GM12878 (cell line): Measurements from ENCODE around the gene UBE2I. TPM values are rescaled to one million over a fixed set of nuclear protein-coding genes. Genes with fewer than 3 reads are reported as not detected.

ENCODE experiments used
- ATAC-seq: fragments of 200-7000 bp; cut with Tn5 transposase; 3 replicates; pipeline ENCODE4 v1.9.1; 2020; ENCODE audit warnings: mild to moderate bottlenecking, moderate library complexity
- BruUV-seq: library from RNA; stranded (reverse); fragments of 400-500 nt; replicated peaks from 2 replicates; lab custom pipeline; 2021; lab: Mats Ljungman, UMichigan
- CTCF ChIA-PET: fragments of 300-600 bp; sonication (Branson Sonifier 250); formaldehyde crosslinking; extraction: SDS; loops from one replicate; lab custom pipeline; 2021; ENCODE audit warnings: inconsistent platforms; lab: Yijun Ruan, JAX
- POLR2A ChIA-PET: fragments of 350-600 bp; formaldehyde crosslinking; extraction: SDS; loops from one replicate; lab custom pipeline; 2021; ENCODE audit warnings: inconsistent platforms; lab: Charles Lee
- RAD21 ChIA-PET: fragments of 300-600 bp; sonication (Branson Sonifier 250); formaldehyde crosslinking; loops from one replicate; lab custom pipeline; 2023; ENCODE audit warnings: antibody characterized with exemption; ENCODE audit not compliant: unreplicated experiment; lab: Charles Lee
- SMC1A ChIA-PET: fragments of 300-600 bp; sonication (Branson Sonifier 250); formaldehyde crosslinking; loops from one replicate; lab custom pipeline; 2023; ENCODE audit not compliant: unreplicated experiment, uncharacterized antibody; lab: Charles Lee
- DNase-seq: peaks from one replicate; pipeline ENCODE4 v3.0.0-alpha.2; 2011; ENCODE audit warnings: low read depth, low spot score
- FAIRE-seq: peaks from 3 replicates; lab custom pipeline; 2011; peaks lifted over from hg19 to GRCh38; lab: Jason Lieb, UNC
- H2AFZ ChIP-seq: 2 replicates; pipeline ENCODE4 v1.6.0; 2011; ENCODE audit warnings: low read depth, low read length, control low read depth; ENCODE audit not compliant: control insufficient read depth
- H3K27ac ChIP-seq: 2 replicates; pipeline ENCODE4 v1.5.1; 2011; ENCODE audit warnings: control low read depth; ENCODE audit not compliant: control insufficient read depth, insufficient read depth
- H3K27me3 ChIP-seq, 2 experiments: replicated peaks in 1 of 2; 2 replicates each; pipeline versions ENCODE4 v1.6.0 to v1.6.1; 2011; ENCODE audit warnings: low read length in 1 of 2; ENCODE audit not compliant: control insufficient read depth in 2 of 2, insufficient read depth in 2 of 2
- H3K36me3 ChIP-seq, 2 experiments: 2 replicates each; pipeline ENCODE4 v1.5.1; 2011; ENCODE audit warnings: low read length in 1 of 2; ENCODE audit not compliant: control insufficient read depth in 2 of 2, insufficient read depth in 2 of 2
- H3K4me1 ChIP-seq: 2 replicates; pipeline ENCODE4 v1.6.1; 2011; ENCODE audit warnings: mild to moderate bottlenecking, low read length, moderate library complexity, mixed read lengths; ENCODE audit not compliant: control insufficient read depth, insufficient read depth
- H3K4me2 ChIP-seq: 2 replicates; pipeline ENCODE4 v1.6.0; 2011; ENCODE audit warnings: control low read depth; ENCODE audit not compliant: control insufficient read depth, insufficient read depth
- H3K4me3 ChIP-seq: fragments of 200-600 bp; sonication (generic); 2 replicates; pipeline ENCODE4 v1.5.1; 2016
- H3K79me2 ChIP-seq: 2 replicates; pipeline ENCODE4 v1.6.0; 2011; ENCODE audit warnings: low read length; ENCODE audit not compliant: control insufficient read depth, insufficient read depth
- H3K9ac ChIP-seq: 2 replicates; pipeline ENCODE4 v1.8.0; 2011; ENCODE audit warnings: low read length, control low read depth, mixed read lengths; ENCODE audit not compliant: control insufficient read depth, insufficient read depth
- H3K9me3 ChIP-seq: replicated peaks from 3 replicates; pipeline ENCODE4 v1.5.1; 2011; ENCODE audit warnings: mild to moderate bottlenecking, low read length; ENCODE audit not compliant: control insufficient read depth, insufficient read depth
- H4K20me1 ChIP-seq: 2 replicates; pipeline ENCODE4 v1.6.0; 2011; ENCODE audit not compliant: control insufficient read depth, insufficient read depth
- BRCA1 ChIP-seq: IDR thresholded peaks from 2 replicates; pipeline ENCODE4 v1.6.1; 2011; ENCODE audit warnings: low read depth, low read length, improper control_type of control experiment
- CBFB ChIP-seq: IDR thresholded peaks from 2 replicates; pipeline ENCODE4 v1.6.1; 2016; ENCODE audit warnings: antibody characterized with exemption, low read depth
- CHD2 ChIP-seq: IDR thresholded peaks from 2 replicates; pipeline ENCODE4 v1.6.1; 2011; ENCODE audit warnings: low read depth, low read length, improper control_type of control experiment, borderline replicate concordance
- EED ChIP-seq: sonication (generic); IDR thresholded peaks from 2 replicates; pipeline ENCODE4 v1.6.1; 2016; ENCODE audit warnings: antibody characterized with exemption, low read depth
- MTA3 ChIP-seq: IDR thresholded peaks from 2 replicates; pipeline ENCODE4 v1.6.1; 2012; ENCODE audit warnings: low read length, inconsistent platforms, borderline replicate concordance
- NFIC ChIP-seq: IDR thresholded peaks from 2 replicates; pipeline ENCODE4 v1.6.1; 2012; ENCODE audit warnings: low read depth, mild to moderate bottlenecking, inconsistent platforms, low read length, moderate library complexity
- POLR2A ChIP-seq: IDR thresholded peaks from 2 replicates; pipeline ENCODE4 v1.6.1; 2011; ENCODE audit warnings: low read depth, mild to moderate bottlenecking, low read length
- RB1 ChIP-seq: fragments of 450-650 bp; formaldehyde crosslinking; IDR thresholded peaks from 2 replicates; pipeline ENCODE4 v1.6.1; 2017; ENCODE audit warnings: mild to moderate bottlenecking, borderline replicate concordance
- SIN3A ChIP-seq: IDR thresholded peaks from 2 replicates; pipeline ENCODE4 v1.6.1; 2012; ENCODE audit warnings: low read depth, low read length, improper control_type of control experiment
- SIX5 ChIP-seq: IDR thresholded peaks from 2 replicates; pipeline ENCODE4 v1.6.1; 2011; ENCODE audit warnings: mild to moderate bottlenecking, low read depth, low read length, moderate library complexity; ENCODE audit not compliant: severe bottlenecking
- SUZ12 ChIP-seq: fragments of 200-600 bp; sonication (generic); IDR thresholded peaks from one replicate; pipeline ENCODE4 v1.6.1; 2018; ENCODE audit warnings: antibody characterized with exemption, mild to moderate bottlenecking; ENCODE audit not compliant: unreplicated experiment
- TAF1 ChIP-seq: IDR thresholded peaks from 2 replicates; pipeline ENCODE4 v1.6.1; 2011; ENCODE audit warnings: mild to moderate bottlenecking, low read depth, low read length, borderline replicate concordance
- WGBS: methylation state at CpG from one replicate; pipeline ENCODE4 v1.1.6; 2016; ENCODE audit warnings: low lambda C conversion rate; ENCODE audit not compliant: insufficient replicate concordance, insufficient coverage; ENCODE audit errors: missing lambda C conversion rate; 5-methylcytosine and 5-hydroxymethylcytosine counted together
- in situ Hi-C: fragments of 300-500 bp; cut with MboI; formaldehyde crosslinking; loops from 9 replicates; pipeline ENCODE4 v1.14.3; 2018; ENCODE audit warnings: mixed read lengths
- intact Hi-C: fragments of 100-400 bp; cut with micrococcal nuclease; formaldehyde crosslinking; loops from one replicate; pipeline ENCODE4 v1.14.2; 2022; ENCODE audit not compliant: unreplicated experiment
- polyA plus RNA-seq, 11 experiments: library from polyadenylated mRNA; depleted of rRNA in 4 of 11; unstranded in 6 of 11; stranded (reverse) in 5 of 11; fragments of >200 nt; fragmentation: Nextera tagmentation in 4 of 11; fragmentation: Illumina TruSeq in 1 of 11; extraction: Ambion mirVana in 4 of 11; extraction: Trizol in 1 of 11; gene quantifications; 1 replicate in 1 of 11; 2 replicates in 10 of 11; pipeline versions ENCODE4 v1.2.1 to v1.2.3, GENCODE V29; 2011 to 2016; ENCODE audit warnings: inconsistent platforms in 2 of 11, missing spikeins in 2 of 11, low read depth in 1 of 11
- total RNA-seq, 4 experiments: library from RNA; depleted of rRNA in 3 of 4; stranded (reverse); fragments of >200 nt in 3 of 4; fragmentation: Illumina TruSeq in 1 of 4; extraction: Trizol in 1 of 4; gene quantifications; 2 replicates each; pipeline versions ENCODE4 v1.2.1 to v1.2.3, GENCODE V29; 2013 to 2021
- TF ChIP-seq, protein P1 (sequence below): IDR thresholded peaks from 2 replicates; pipeline ENCODE4 v1.6.1; 2012; ENCODE audit warnings: low read depth, low read length, improper control_type of control experiment
- TF ChIP-seq, protein P2 (sequence below): fragments of 450-650 bp; IDR thresholded peaks from 2 replicates; pipeline ENCODE4 v1.6.1; 2018; ENCODE audit warnings: borderline replicate concordance, mild to moderate bottlenecking; ENCODE audit not compliant: partially characterized antibody
- TF ChIP-seq, protein P3 (sequence below): fragments of 450-650 bp; IDR thresholded peaks from 2 replicates; pipeline ENCODE4 v1.6.1; 2016; ENCODE audit warnings: mild to moderate bottlenecking
- TF ChIP-seq, protein P4 (sequence below): fragments of 450-650 bp; IDR thresholded peaks from 2 replicates; pipeline ENCODE4 v1.6.1; 2017; ENCODE audit warnings: antibody characterized with exemption, mild to moderate bottlenecking, moderate library complexity

Gene UBE2I
- total and polyA plus RNA-seq, 10 of the 15 experiments (the other 5 are each of a cell fraction or from before 2014, with no cell fraction given): 47.5 to 243 (median 194) TPM

DNA sequence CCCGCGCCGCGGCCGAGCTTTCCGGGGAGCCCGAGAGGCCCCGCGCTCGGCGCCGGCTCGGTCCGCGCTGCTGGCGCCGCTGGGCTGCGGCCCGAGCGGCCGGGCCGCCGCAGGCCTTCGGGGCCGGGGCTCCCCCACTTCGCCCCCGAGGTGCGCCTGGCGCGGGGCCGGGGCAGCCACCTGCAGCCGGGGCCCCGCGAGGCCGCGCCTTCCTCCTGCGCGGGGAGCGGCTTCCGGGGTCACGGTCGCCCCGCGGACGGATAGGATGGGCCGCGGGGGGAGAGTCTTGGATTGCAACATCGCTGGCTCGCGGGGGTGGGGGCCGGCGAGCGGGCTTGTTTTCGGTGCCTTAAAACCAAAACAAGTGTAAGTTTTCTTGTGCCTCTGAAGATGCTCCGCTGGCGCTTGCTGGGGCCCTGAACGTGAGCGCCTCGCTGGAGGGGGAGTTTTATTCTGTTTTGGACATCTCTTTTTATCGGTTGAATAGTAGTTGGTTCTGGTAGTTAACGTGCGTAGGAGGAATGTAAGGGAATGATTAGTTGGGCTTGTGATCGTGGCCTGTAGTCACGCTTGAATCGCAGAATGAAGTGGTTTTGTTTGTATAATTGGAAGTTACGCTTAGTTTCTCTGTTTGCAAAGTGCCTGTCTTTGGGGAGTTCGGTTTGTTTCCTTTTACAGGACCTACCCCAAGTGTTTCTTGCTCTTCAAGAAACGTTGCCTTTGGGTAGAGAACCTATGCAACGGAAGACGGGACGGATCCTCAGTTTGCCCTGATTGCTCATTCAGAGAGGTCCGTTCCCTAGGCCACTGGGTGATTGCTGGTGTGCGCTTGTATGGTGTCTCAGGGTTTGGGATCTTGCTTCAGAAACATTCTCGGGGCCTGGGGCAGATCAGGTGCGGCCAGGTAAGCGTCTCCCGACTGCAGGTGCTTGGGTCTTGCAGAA lies 724 bp downstream of the UBE2I start:
- WGBS: 2% methylated on average over 47 of the region's 77 CpGs
- no peak for TF ChIP-seq NFIC
- no peak for TF ChIP-seq TAF1
- TF ChIP-seq, protein P1, sequence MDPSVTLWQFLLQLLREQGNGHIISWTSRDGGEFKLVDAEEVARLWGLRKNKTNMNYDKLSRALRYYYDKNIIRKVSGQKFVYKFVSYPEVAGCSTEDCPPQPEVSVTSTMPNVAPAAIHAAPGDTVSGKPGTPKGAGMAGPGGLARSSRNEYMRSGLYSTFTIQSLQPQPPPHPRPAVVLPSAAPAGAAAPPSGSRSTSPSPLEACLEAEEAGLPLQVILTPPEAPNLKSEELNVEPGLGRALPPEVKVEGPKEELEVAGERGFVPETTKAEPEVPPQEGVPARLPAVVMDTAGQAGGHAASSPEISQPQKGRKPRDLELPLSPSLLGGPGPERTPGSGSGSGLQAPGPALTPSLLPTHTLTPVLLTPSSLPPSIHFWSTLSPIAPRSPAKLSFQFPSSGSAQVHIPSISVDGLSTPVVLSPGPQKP: no peak
- TF ChIP-seq, protein P2, sequence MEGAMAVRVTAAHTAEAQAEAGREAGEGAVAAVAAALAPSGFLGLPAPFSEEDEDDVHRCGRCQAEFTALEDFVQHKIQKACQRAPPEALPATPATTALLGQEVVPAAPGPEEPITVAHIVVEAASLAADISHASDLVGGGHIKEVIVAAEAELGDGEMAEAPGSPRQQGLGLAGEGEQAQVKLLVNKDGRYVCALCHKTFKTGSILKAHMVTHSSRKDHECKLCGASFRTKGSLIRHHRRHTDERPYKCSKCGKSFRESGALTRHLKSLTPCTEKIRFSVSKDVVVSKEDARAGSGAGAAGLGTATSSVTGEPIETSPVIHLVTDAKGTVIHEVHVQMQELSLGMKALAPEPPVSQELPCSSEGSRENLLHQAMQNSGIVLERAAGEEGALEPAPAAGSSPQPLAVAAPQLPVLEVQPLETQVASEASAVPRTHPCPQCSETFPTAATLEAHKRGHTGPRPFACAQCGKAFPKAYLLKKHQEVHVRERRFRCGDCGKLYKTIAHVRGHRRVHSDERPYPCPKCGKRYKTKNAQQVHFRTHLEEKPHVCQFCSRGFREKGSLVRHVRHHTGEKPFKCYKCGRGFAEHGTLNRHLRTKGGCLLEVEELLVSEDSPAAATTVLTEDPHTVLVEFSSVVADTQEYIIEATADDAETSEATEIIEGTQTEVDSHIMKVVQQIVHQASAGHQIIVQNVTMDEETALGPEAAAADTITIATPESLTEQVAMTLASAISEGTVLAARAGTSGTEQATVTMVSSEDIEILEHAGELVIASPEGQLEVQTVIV: no peak
- no peak for TF ChIP-seq CBFB
- TF ChIP-seq RB1: no peak
- no peak for TF ChIP-seq SUZ12
- TF ChIP-seq, protein P3, sequence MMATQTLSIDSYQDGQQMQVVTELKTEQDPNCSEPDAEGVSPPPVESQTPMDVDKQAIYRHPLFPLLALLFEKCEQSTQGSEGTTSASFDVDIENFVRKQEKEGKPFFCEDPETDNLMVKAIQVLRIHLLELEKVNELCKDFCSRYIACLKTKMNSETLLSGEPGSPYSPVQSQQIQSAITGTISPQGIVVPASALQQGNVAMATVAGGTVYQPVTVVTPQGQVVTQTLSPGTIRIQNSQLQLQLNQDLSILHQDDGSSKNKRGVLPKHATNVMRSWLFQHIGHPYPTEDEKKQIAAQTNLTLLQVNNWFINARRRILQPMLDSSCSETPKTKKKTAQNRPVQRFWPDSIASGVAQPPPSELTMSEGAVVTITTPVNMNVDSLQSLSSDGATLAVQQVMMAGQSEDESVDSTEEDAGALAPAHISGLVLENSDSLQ: no peak
- no peak for TF ChIP-seq CHD2
- TF ChIP-seq BRCA1: no peak
- TF ChIP-seq SIX5: no peak
- TF ChIP-seq, protein P4, sequence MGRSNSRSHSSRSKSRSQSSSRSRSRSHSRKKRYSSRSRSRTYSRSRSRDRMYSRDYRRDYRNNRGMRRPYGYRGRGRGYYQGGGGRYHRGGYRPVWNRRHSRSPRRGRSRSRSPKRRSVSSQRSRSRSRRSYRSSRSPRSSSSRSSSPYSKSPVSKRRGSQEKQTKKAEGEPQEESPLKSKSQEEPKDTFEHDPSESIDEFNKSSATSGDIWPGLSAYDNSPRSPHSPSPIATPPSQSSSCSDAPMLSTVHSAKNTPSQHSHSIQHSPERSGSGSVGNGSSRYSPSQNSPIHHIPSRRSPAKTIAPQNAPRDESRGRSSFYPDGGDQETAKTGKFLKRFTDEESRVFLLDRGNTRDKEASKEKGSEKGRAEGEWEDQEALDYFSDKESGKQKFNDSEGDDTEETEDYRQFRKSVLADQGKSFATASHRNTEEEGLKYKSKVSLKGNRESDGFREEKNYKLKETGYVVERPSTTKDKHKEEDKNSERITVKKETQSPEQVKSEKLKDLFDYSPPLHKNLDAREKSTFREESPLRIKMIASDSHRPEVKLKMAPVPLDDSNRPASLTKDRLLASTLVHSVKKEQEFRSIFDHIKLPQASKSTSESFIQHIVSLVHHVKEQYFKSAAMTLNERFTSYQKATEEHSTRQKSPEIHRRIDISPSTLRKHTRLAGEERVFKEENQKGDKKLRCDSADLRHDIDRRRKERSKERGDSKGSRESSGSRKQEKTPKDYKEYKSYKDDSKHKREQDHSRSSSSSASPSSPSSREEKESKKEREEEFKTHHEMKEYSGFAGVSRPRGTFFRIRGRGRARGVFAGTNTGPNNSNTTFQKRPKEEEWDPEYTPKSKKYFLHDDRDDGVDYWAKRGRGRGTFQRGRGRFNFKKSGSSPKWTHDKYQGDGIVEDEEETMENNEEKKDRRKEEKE: no peak
- TF ChIP-seq POLR2A: peak; percentile 46
- TF ChIP-seq SIN3A: no peak
- no peak for TF ChIP-seq MTA3
- no peak for TF ChIP-seq EED

More for the DNA sequence above, 724 bp downstream of the UBE2I start:
- in situ Hi-C loops (no loop called here), intact Hi-C loops (loop anchor here (5.0 kb wide), 1 partner anchor 112 kb away; the partner anchor contains the start of gene UQCC4)
- peak overlapping the region; percentile 93 for H3K4me3 ChIP-seq
- peak; percentile 46 for ATAC-seq
- peak overlapping the region; percentile 97 for H3K4me2 ChIP-seq
- RAD21 ChIA-PET: no interaction called here
- H3K9ac ChIP-seq: peak overlapping the region; percentile 100
- POLR2A ChIA-PET: no interaction called here
- H2AFZ ChIP-seq: no peak overlapping the region
- CTCF ChIA-PET: no interaction called here
- no peaks in the 10 kb centered on the region for H3K9me3 ChIP-seq
- DNase-seq: no peak
- peaks cover 52% of the 10 kb centered on the region for H3K79me2 ChIP-seq
- peaks cover 35% of the 10 kb centered on the region for H4K20me1 ChIP-seq
- FAIRE-seq: peak; percentile 62
- TSS peak; percentile 83 for BruUV-seq
- SMC1A ChIA-PET: no interaction called here
- H3K27me3 ChIP-seq: no peaks in the 10 kb centered on the region
- H3K27ac ChIP-seq: peak overlapping the region; percentile 51
- H3K36me3 ChIP-seq: peaks cover 0 to 19% of the 10 kb centered on the region in 2 experiments; a peak in 2 of 4 replicates
- H3K4me1 ChIP-seq: peaks cover 7% of the 10 kb centered on the region
